Kidney (tissue), 14 donors: ENCODE results near the gene TRMT44. TPM values are rescaled to one million over a fixed set of nuclear protein-coding genes. Genes with fewer than 3 reads are reported as not detected.

Experiments used
- DNase-seq, 5 donors: peaks; one replicate each; pipeline ENCODE4 v3.0.0-alpha.2; 2013 to 2020
- FAIRE-seq: peaks from 2 replicates; lab custom pipeline; 2012; peaks lifted over from hg19 to GRCh38; lab: Jason Lieb, UNC
- H3K27ac ChIP-seq, 2 donors: one replicate each; pipeline ENCODE4 v1.7.0; 2013; ENCODE audit warnings: low read depth in 2 of 2, low read length in 2 of 2, inconsistent platforms in 1 of 2
- H3K27me3 ChIP-seq: one replicate; pipeline ENCODE4 v1.7.1; 2013; ENCODE audit warnings: low read length, inconsistent platforms; ENCODE audit not compliant: control insufficient read depth, insufficient read depth
- H3K36me3 ChIP-seq, 3 donors: one replicate each; pipeline versions ENCODE4 v1.7.0 to v1.7.1; 2013; ENCODE audit warnings: low read length in 3 of 3, control low read depth in 1 of 3, inconsistent platforms in 1 of 3; ENCODE audit not compliant: insufficient read depth in 3 of 3, control insufficient read depth in 2 of 3
- H3K4me1 ChIP-seq, 3 donors: one replicate each; pipeline versions ENCODE4 v1.7.0 to v1.7.1; 2013; ENCODE audit warnings: low read length in 3 of 3, inconsistent platforms in 1 of 3, low read depth in 1 of 3; ENCODE audit not compliant: control insufficient read depth in 2 of 3, insufficient read depth in 2 of 3
- H3K4me3 ChIP-seq, 3 donors: one replicate each; pipeline versions ENCODE4 v1.7.0 to v1.8.1; 2013; ENCODE audit warnings: low read length in 3 of 3, control low read depth in 1 of 3, inconsistent platforms in 1 of 3
- H3K9ac ChIP-seq, 3 donors: one replicate each; pipeline versions ENCODE4 v1.7.0 to v1.7.1; 2013; ENCODE audit warnings: low read length in 3 of 3, control low read depth in 1 of 3, inconsistent platforms in 1 of 3
- H3K9me3 ChIP-seq, 3 donors: one replicate each; pipeline versions ENCODE4 v1.7.0 to v1.7.1; 2013; ENCODE audit warnings: low read length in 3 of 3, control low read depth in 1 of 3, inconsistent platforms in 1 of 3; ENCODE audit not compliant: control insufficient read depth in 2 of 3, insufficient read depth in 1 of 3
- intact Hi-C: fragments of 100-400 bp; cut with DNase I; formaldehyde crosslinking; loops from one replicate; pipeline ENCODE4 v1.11.1; 2022
- polyA plus RNA-seq: library from polyadenylated mRNA; stranded (reverse); fragments of 350-450 nt; fragmentation: Illumina TruSeq; extraction: RNeasy Lipid Tissue Mini Kit (QIAGEN cat#74804); gene quantifications from one replicate; pipeline ENCODE4 v1.2.3, GENCODE V29; 2014; ENCODE audit warnings: low read depth, low replicate concordance; ENCODE audit not compliant: insufficient read depth
- total RNA-seq: library from RNA; stranded (reverse); fragmentation: NEBNext Ultra II Directional; extraction: Animal tissue kit (Norgen Biotek cat#: 25700); gene quantifications from one replicate; pipeline ENCODE4 v1.2.1, GENCODE V29; 2021
- TF ChIP-seq, protein P1 (sequence below): IDR thresholded peaks from 3 replicates; pipeline ENCODE4 v1.5.1; 2012; ENCODE audit warnings: mild to moderate bottlenecking, moderate library complexity, borderline replicate concordance; ENCODE audit not compliant: insufficient read depth; ENCODE audit errors: extremely low read depth
- donor health status: control.
- donor health status: control.
- donor health status: control.
- donor health status: control.
- donor health status: control.
- donor health status: DM: yes; HTN: yes; CAD: no.
- donor health status: Normal renal cell carcinoma (clear cell type).

Gene TRMT44
- total and polyA plus RNA-seq, 2 donors from 2014 or later: 5.1 to 20.1 TPM

DNA sequence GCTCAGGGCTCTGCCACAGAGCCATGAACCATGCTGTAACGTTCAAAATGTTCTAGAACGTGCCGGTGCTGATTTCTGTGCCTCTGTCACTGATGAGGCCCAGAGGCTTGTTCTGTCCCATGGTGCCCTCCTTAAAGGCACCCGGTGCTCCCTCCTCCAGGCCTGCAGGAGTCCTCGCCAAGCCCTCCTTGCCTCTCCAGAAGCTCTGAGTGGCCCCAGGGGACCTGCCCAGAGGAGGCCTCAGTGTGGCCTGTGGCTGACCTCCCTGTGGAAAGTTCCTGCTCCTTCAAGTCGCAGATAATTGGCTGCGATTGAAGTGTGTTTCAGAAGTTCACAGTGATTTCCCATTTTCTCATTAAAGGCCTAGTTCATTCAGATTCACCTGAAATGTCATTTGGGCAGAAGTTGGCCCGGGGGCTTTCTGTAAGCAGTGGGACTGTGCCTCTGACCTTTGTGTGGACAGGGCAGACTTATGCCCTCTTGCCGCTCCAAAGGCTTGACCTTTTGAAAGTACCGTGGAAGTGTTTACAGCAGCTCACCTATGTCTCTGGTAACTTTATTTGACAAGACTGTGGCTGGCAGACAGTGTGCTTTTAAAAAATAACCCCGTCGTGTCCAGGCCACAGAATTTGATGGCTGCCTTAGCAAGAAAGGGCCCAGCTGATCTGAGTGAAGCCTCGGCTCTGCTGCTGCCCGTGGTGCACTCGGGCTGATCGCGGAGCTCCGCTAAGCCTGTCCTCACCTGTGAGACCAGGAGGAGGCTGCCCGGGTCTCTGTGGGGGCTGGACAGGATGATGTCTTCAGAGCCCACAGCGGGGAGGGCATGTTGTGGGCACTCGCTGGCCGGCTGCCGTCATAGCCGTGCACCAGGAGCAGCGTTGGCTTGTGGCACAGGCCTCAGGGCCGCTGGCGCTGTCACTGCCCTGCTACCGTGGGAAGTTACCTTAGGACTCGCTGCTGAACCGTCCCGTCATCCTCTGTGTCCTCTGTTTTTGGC is 25.3 kb downstream of the TRMT44 start:
- DNase-seq (peak in 1 of 5 donors; percentile 67), FAIRE-seq (no peak)
- peaks cover 0 to 7% (median 6%) of the 10 kb centered on the region in 3 donors for H3K4me1 ChIP-seq
- peaks cover 0 to 40% (median 15%) of the 10 kb centered on the region in 3 donors for H3K36me3 ChIP-seq
- H3K9me3 ChIP-seq: no peaks in the 10 kb centered on the region
- no peaks in the 10 kb centered on the region for H3K27me3 ChIP-seq
- TF ChIP-seq, protein P1, sequence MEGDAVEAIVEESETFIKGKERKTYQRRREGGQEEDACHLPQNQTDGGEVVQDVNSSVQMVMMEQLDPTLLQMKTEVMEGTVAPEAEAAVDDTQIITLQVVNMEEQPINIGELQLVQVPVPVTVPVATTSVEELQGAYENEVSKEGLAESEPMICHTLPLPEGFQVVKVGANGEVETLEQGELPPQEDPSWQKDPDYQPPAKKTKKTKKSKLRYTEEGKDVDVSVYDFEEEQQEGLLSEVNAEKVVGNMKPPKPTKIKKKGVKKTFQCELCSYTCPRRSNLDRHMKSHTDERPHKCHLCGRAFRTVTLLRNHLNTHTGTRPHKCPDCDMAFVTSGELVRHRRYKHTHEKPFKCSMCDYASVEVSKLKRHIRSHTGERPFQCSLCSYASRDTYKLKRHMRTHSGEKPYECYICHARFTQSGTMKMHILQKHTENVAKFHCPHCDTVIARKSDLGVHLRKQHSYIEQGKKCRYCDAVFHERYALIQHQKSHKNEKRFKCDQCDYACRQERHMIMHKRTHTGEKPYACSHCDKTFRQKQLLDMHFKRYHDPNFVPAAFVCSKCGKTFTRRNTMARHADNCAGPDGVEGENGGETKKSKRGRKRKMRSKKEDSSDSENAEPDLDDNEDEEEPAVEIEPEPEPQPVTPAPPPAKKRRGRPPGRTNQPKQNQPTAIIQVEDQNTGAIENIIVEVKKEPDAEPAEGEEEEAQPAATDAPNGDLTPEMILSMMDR: no peak
- H3K27ac ChIP-seq: no peak overlapping the region
- intact Hi-C loops: loop anchor here (5.0 kb wide), 1 partner anchor 126 kb away; the partner anchor contains the start of gene CPZ
- no peak overlapping the region for H3K9ac ChIP-seq
- H3K4me3 ChIP-seq: no peak overlapping the region

DNA sequence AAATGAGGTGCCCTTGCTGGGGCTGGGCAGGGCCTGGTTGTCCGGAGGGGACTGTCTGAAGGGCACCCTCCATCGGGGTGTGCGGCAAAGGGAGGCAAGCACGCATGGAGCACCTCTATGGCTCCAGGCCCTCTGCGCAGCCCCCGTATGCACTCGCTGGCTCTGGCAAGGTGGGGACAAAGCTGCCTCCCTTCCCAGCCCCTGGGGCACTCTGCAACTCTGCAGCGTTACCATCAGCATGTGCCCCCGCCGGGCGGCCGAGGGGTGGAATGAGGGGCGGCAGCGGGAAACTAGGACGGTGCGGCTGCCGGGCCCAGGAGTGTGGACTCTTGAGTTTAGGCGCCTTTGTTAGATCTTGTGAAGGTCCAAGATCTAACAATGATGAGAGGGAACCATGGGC is 26.4 kb downstream of the TRMT44 start:
- Histone ChIP-seq H3K9ac (no peak overlapping the region), H3K36me3 (peaks cover 0 to 40% (median 15%) of the 10 kb centered on the region in 3 donors), H3K27ac (no peak overlapping the region), H3K4me1 (peaks cover 0 to 2% (median under 1%) of the 10 kb centered on the region in 3 donors), H3K9me3 (no peaks in the 10 kb centered on the region), H3K27me3 (no peaks in the 10 kb centered on the region), H3K4me3 (no peak overlapping the region)
- FAIRE-seq (no peak), DNase-seq (no peak)
- intact Hi-C loops: loop anchor here (5.0 kb wide), 1 partner anchor 125 kb away; the partner anchor contains the start of gene CPZ
- TF ChIP-seq, protein P1: no peak

DNA sequence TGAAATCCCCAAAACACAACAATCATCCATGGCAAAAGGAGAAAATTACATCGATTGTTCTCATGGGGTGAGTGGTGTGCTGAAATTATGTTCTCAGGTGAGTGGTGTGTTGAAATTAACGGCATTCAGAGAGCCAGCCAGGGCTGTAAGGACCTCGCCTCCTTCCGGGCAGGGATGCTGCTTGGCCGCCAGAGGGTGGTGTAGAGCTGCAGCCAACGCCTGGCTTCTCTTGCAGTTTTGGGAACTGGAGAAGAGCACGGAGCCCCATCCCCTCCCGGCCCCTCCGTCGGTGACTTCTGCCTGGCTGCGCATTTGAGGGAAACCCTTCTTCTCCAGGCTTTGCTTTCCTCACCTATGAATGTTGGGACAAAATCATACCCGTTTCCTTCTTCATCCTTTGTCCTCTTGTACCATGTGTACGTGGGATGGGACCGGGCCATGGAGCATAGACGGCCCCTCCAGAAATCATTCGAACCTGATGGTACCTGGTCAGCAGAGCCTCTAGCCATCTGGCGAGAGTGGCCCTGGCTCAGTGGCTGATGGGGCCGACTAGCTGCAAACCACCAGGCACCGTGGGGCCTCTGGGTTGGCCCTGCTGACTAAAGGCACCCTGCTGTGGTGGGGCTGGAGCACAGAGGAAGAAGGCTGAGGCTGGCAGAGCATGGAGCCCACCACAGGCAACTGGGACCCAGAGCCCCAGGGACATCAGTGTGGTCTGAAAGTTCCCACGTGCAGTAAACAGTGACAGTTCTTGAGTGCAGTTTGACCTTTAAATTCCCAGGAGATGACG is 28.4 kb downstream of the TRMT44 start:
- H3K9me3 ChIP-seq: no peaks in the 10 kb centered on the region
- FAIRE-seq (no peak), DNase-seq (peak; percentile 78 to 87 (median 81))
- H3K4me3 ChIP-seq: no peak overlapping the region
- no peak overlapping the region for H3K9ac ChIP-seq
- intact Hi-C loops: loop anchor here (5.0 kb wide), 1 partner anchor 123 kb away; the partner anchor contains the start of gene CPZ
- no peak overlapping the region for H3K27ac ChIP-seq
- peaks cover 0 to 37% (median 11%) of the 10 kb centered on the region in 3 donors for H3K36me3 ChIP-seq
- H3K4me1 ChIP-seq: peaks cover 4 to 14% (median 5%) of the 10 kb centered on the region in 3 donors
- H3K27me3 ChIP-seq: no peaks in the 10 kb centered on the region
- TF ChIP-seq, protein P1: peak; percentile 79
